T-helper 1 cell treated with Interleukin-12 subunit alpha and Interleukin-12 subunit beta and Interleukin-4 antibody, amounts not matched to agents 30 ng/mL and 1 ng/mL, for 36 hours (primary cell): ENCODE measurements around the gene SOX18. TPM values are rescaled to one million over a fixed set of nuclear protein-coding genes. Genes with fewer than 3 reads are reported as not detected.

Experiments used
- intact Hi-C: fragments of 100-400 bp; cut with micrococcal nuclease; formaldehyde crosslinking; loops from one replicate; pipeline ENCODE4 v1.15.1; 2024
- total RNA-seq: library from RNA; stranded (reverse); gene quantifications from 2 replicates; pipeline ENCODE4 v1.2.3, GENCODE V29; 2022

Gene SOX18
- total RNA-seq, 1 donor from 2014 or later = 1.8 TPM

DNA sequence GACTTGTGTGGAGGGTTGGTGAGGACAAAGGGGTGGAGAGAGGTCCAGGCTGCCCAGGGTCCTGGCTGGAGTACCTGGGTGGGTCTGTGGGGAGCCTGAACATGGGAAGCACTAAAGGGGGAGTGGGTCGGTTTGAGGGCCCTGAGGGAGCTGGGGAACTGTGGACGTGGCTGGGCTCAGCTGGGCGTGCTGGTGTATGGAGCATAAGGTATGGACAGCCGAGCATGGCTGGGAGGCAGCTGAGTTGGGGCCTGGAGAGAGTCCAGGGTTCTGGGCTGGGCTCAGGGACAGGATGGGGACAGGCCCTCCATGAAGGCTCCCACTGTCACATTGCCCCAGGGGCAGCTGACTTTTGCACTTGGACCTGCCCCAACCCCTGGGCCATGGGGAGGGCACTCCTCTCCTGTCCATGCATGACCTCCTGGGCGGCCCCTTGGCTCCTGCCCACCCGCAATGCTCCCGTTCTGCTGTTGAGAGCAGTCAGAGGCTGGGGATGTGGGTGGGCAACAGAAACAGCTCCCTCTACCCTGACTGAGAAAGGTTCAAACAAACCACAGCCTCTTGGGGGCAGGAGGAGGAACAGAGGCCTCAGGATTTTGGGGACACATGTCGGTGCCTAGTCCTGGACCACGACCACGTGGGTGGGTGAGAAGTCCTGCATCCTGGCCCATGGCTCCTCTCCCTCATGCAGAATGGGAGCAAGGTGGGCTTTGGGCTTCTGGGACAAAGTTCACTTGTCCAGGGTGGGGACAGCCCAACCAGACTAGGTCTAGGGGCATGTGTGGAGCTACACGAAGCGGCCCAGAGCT, 9.0 kb downstream of the SOX18 start:
- intact Hi-C loops = no loop called here

DNA sequence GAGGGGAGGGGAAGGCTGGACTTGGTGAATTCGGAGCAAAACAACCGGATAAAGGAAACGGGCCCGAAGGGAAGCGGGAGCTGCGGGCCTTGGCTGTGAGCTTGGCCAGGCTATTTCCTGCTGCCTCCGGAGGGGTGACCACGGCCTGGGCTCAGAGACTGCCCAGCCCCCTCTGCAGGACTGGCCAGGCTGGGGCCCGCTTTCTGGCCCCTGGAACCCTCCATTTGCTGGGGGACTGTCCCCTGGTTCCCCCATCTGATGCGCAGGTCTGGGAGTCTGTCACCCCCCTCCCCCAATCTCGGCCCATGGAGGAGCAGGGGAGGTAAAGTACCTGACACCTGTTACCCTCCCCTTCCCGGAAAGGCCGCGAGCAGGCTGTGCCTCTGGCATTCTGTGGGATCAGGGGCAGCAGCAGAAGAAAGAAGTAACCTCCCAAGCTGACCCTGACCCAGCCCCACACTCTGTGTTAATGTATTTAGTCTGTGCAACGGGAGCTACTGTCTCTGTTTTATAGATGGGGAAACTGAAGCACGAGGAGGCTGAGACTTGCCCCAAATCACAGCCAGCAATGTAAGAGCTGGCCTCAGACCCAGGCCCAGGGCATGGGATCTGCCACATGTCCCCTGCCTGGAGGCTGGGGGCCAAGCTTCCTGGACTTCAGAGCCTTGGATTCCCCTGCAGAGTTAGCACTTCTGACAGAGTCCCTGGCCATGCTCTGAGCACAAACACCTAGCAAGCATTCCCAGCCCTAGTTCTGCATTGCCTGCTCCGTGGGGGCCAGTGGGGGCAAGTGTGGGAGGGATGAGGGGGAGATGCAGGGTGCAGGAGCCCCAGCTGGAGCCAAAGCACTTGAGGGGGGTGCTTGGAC, 9.9 kb downstream of the SOX18 start:
- intact Hi-C loops = loop anchor here (1.0 to 2.0 kb wide), 4 partner anchors 10 to 501 kb away; partner anchors contain the start of gene SOX18

DNA sequence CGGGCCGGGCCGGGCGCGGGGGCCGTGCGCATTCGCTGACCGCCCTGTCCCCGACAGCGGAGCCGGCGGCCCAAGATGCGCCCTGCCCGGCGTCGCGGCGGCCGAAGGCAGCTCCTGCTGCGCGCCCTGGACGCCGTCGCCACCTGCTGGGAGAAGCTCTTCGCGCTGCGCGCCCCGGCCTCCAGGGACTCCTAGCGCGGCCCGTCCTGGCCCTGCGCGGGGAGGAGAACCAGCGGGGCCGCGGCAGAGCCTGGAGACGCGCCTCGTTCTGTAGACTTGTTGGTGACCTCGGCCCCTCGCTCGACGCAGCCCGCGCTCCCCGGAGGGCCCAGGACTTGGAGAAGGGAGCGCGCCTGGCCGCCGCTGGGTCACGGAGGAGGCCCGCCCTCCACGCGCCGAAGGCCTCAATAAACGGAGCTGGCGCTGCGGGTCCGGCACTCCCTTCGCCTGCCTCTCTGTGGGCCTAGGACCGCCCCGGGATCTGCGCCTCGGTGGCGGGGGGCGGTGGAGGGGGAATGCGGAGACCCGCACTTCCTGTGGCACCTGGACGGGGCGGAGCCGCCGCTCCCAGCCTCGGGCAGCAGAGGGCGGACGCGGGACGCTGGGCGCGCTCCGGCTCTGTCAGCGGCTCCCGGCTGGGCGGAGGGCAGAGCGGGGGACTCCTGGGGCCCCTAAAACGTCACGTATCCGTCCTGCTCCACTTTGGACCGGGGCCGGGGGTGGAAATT, 10.7 kb downstream of the SOX18 start:
- intact Hi-C loops = loop anchor here (1.0 to 2.0 kb wide), 6 partner anchors 11 to 500 kb away; partner anchors contain the start of genes PRPF6, SOX18 and TCEA2

DNA sequence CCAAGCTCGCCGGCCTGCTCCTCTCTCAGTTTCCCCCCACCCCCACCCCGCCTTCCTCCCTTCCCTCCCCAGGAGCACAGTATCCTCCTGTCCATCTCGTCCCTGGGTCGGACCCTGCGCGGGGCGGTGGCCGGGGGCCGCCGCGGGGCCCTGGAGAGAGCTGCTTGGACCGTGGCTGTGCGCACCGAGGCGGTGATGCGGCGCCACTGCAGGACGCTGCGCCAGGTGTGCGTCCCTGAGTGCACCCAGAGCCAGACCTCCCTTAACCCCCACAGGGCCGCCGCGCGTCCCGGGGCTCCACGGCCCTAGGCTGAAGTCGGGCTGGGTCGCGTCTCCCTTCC, 11.2 kb downstream of the SOX18 start:
- intact Hi-C loops = loop anchor here (1.0 to 2.0 kb wide), 3 partner anchors 25 to 499 kb away; partner anchors contain the start of genes PRPF6 and TCEA2

DNA sequence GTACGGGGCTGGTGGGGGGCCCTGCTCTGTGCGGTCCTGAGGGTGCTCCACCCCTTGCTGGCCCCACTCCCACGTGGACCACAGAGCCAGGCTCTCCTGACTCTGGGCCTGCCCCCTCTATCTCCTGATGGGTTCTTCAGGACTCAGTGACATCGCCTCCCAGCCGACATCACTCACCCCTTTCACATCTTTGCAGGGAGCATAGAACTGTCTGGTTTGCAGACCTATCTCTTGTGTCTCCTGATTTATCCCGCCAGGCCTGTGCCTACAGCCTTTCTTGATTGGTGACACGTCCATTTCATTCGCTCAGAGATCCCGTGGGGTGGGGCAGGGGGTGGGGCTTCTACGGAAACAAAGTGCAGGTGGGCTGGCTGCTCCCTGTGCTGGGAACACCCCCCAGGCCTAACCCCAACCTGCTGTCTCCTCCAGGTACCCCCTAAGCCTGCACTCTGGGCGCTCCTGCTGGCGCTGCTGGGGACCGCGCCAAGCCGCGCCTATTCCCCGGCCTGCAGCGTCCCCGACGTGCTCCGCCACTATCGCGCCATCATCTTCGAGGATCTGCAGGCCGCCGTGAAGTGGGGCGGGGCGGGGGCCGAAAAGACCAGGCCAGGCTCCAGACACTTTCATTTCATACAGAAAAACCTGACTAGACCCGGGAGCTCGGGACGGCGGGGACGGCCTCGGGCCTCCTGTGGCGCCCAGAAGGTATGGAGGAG, 11.8 kb downstream of the SOX18 start:
- intact Hi-C loops = loop anchor here (1.0 to 2.0 kb wide), 4 partner anchors 26 to 499 kb away; partner anchors contain the start of genes PRPF6, RGS19 and TCEA2

DNA sequence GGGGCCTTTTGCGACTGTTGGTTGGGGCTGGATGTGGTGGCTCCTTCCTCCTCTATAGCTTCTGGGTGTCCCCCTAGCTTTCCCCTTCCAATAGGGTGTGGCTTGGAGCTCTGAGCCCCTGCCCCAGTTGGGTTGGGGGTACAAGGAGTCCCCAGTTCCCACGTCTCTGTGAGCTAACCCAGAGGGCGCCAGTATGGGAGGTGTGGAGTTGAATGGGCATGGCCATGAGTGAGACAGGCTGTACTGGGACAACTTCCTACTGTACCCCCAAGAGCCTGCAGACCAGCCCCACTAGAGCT, 12.3 kb downstream of the SOX18 start:
- intact Hi-C loops = loop anchor here (2.0 kb wide), 1 partner anchor 42 kb away; the partner anchor contains the start of gene RGS19

DNA sequence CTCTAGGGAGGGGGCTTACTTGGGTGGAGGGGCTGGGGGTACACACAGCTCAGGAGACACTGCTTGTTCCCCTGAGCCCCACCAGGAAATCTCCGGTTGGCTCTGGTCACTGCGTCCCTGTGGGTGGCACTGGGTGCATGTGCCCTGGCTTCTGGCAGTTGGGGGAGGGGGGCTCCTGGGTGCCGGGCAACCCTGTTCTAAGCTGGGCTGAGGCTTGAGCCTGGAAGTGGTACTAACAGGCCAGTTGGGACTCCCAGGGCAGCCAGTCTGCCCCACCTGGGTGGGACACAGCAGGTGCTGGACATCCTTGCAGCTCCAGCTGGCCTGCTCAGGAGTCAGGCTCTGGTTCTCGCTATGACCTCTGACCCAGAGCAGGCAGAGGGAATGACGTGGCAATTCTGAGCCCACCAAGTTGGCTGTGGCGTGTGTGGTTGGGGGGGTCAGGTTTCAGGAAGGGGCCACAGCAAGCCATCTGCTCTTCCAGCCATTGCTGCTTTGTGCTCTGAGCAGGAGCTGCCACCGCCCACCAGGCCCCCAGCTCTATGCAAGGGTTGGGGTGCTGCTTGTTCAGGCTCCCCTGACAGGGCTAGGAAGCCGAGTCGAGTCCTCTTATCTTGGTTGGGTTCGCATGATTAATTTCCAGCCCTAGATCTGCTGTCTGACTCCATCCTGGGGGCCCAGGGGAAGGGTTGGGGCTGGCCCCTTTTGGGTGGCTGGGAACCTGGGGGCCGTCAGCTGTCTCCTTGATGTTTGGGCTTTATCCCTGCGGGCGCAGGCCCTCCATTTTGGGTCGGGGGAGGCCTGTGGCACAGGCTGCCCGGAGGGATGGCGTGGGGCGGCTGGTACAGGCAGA, 12.9 kb downstream of the SOX18 start:
- intact Hi-C loops = loop anchor here (2.0 kb wide), 1 partner anchor 42 kb away; the partner anchor contains the start of gene RGS19

DNA sequence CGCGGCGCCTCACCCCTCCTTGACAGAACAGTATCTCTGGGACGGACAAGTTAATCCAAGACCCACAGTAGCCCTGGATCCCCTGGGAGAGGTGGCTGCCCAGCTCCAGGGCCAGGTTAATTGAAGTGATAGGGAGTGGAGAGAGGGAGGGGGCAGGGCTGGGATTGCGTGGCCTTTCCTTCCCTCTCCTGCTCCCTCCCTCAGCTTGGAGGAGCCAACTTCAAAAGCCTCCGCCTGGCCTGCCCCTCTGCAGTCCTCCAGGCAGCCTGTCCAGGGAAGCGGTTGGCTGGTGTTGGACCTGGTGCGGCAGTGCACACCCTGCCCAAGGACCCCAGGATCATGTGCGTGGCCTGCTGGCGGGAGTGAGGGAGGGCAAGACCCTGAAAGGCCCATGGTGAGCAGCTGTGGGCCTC, 13.5 kb downstream of the SOX18 start, which contains the start of gene C20orf204:
Gene C20orf204, plus strand, starts transcription at position 250 of the 413 bp plus-strand sequence. Its CDS starts 142 bp downstream, at position 392.
- intact Hi-C loops = loop anchor here (1.0 to 2.0 kb wide), 3 partner anchors 25 to 80 kb away; partner anchors contain the start of genes RGS19 and UCKL1

DNA sequence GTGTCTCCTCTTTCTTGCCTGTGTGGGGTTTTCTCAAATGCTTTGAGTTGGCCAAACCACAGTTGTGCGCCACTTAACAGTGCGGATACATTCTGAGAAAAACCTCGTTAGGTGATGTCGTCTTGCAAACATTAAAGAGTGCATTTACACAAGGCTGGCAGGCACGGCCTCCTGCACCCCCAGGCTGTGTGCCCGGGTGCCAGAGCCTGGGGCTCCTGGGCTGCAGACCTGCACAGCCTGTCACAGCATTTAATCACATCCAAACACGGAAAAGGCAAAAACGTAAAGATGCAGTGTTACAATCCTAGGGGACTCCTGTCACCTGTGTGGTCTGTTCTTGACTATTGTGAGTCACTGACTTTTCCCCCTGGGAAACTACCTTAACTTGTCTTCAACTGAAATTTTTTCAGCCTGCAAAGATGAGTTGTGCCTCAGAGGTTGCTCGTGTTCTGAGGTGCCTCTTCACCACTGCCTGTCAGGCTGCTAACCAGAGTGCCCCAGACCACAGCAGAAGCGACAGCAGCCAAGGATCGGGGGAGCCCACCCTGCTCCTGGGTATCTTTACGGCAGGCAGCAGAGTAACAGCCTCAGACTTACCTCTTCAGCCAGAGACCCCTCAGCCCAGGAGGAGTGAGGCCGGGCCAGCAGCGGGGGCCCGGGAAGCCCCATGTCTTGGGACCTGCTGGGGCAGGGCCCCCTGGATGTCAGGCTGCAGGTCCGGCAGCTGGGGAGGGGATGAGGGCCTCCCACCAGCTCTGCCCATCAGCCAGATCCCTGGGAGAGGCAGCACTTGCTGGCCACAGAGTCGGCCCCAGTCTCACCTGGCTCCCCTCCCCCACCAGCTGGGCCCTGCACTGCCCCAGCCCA, 14.1 kb downstream of the SOX18 start:
- intact Hi-C loops = loop anchor here (1.0 kb wide), 2 partner anchors 24 to 79 kb away; partner anchors contain the start of gene UCKL1

DNA sequence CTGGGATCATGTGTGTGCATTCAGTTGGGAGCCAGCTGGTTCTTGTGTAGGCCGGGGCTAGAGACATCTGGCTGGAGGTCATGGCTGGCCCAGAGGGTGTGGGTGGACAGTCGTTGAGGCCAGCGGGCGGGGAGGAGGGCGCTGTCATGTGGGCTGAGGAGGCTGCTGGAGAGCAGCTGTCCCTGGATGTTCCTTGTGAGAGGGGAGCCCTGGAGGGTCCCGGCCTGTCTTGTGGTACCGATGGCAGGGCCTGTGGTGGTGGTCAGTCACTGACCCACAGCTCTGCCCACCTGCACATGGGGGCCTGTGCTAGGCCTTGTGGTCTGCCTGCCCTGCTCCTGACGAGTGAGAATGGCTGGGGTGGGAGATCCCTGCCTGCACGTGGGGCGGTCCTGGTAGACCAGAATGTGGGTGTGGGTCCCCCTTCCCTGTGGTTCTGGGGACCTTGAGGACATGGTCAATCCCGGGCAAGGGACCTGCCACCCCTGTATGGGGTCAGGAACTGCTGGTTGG, 15.4 kb downstream of the SOX18 start:
- intact Hi-C loops = no loop called here

DNA sequence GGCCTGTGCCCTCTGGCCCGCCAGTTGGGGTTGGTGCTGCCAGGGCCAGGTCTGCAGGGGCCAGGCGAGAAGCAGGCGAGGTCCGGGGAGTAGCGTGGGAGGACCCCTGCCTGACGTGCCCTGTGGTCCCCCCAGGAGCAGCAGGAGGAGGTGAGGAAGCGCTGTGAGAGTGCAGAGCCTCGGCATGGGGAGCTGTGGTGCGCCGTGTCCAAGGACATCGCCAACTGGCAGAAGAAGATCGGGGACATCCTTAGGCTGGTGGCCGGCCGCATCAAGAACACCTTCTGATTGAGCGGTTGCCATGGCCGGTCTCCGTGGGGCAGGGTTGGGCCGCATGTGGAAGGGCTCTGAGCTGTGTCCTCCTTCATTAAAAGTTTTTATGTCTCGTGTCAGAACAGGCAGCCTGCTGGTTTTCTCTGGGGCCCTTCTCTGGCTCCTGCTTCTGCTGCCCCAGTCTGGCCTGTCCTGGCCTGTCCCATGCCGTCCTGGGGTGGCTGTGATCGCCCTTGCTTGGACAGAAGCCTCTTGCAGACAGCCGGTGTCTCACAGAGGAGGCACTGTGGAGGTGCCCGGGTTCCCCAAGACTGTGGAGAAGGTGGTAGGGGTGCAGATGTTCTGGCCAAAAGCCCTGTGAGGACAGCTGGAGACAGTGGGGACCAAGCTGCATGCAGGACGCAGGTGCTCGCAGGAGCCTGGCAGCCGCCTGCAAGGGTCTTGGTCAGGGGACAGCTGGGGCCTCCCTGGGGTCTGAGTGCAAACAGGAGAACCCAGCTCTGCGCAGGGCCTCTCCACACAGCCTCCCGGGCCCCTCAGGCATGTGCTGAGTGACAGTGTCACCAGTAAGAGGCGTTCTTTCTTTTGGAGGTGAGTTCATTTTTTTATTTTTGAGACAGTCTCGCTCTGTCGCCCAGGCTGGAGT, 16.5 kb downstream of the SOX18 start:
- intact Hi-C loops = no loop called here

DNA sequence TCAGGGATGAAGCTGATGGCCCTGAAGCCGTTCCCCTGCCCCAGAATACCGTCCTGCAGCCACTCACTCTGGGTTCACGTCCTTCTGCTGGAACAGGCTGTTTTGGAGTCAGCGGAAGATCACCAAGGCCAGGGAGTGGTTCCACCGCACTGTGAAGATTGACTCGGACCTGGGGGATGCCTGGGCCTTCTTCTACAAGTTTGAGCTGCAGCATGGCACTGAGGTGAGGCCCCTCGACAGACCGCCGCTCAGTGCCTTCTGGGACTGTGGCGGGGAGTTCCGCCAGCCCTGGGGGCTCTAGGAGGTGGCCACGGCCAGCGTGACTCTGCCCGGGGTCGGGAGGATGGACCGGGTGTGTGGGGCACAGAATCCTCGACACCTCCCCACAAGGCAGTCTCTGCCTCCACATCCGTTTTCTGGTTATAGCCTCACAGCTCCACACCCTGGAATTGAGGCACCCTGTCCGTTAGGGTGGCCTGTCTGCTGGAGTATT, 17.6 kb downstream of the SOX18 start:
- intact Hi-C loops = no loop called here

DNA sequence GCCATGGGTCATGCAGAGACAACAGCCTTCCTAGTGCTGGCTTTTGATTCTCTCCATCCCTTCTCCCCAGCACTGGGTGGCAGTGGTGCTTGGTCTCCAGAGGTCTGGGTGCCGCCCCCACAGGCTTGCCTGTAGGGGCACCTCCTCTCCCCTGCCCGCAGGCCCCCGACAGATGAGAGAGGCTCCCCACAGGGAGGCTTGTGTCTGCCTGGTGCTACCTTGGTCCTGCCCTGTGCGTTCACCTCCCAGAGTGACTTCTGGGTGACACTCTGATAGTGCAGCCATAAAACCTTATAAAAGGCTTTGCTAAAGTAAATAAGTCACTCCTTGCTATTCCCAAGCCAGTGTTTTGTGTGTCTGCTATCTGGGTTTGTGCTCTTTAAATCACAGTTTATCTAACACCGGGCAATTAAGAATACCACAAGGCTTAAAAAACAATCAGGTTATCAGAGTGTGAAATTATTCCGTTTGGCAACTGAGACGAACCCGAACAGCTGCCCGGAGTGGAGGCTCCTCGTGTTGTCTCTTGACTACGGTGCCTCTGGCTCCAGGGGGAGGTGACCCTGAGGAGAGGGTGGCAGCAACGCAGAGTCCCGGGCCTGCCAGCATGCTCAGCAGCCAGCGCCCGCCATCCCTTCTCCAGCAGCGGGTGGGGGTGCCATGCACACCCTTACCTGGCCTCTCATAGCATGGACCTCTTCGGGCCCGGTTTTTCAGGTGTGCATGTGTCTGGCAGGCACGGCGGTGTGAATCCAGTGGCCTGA, 18.9 kb downstream of the SOX18 start:
- intact Hi-C loops = no loop called here

DNA sequence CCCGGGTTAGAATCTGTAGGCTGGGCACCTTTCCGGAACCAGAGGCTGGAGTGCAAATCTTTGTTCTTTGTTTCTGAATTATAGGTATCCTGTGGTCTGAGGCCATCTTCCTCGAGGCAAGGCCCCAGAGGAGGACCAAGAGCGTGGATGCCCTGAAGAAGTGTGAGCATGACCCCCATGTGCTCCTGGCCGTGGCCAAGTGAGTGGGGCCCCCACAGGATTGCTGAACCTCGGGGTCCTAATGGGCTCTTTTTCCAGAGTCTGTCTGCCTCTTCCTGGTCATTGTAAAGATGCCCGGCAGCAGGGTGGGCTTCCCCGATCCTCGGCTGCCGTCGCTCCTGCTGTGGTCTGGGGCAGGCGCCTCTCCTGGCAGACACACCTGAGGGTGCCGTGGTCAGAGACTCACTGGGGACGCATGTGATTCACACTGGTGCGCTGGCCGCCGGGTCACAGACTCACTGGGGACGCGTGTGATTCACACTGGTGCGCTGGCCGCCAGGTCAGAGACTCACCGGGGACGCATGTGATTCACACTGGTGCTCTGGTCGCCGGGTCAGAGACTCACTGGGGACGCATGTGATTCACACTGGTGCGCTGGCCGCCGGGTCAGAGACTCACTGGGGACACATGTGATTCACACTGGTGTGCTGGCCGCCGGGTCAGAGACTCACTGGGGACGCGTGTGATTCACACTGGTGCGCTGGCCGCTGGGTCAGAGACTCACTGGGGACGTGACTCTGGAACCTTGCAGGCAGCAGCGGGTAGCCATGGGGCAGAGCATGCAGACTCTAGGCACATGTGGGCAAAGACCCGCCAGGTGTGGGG, 19.9 kb downstream of the SOX18 start:
- intact Hi-C loops = no loop called here

DNA sequence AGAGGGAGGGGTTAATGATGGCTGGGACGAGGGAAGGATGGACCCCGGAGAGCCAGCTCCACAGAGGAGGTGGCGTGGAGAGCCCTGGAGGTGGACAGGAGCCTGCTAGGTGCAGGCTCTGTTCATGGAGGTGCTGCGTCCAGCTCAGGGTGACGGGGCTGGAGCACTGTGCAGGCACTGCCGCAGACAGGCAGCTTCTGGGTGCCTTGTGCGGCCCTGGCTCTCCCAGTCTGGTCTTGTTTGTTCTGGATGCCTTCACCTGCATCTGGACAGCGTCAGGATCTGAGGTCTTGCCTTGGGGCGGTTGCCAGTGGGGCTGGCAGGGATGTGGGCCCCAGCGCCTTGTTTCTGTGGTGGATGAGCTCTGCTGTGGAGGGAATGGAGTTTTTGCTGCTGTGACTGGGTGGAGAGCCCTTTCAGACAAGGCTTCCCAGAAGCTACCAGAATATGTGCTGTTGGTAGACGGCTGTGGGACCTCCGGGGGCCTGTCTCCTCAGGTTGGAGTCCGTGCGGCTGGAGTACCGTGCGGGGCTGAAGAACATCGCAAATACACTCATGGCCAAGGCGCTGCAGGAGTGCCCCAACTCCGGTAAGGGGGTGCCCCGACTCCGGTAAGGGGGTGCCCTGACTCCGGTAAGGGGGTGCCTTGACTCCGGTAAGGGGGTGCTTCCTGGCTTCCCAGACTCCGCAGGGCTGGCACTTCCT, 21.3 kb downstream of the SOX18 start:
- intact Hi-C loops = no loop called here
